Hematopoietic multipotent progenitor cell treated with erythropoietin and hydrocortisone succinate and interleukin-3 and kit ligand, for 17 days (in vitro differentiated cells): ENCODE measurements around the gene FBXL7.

Experiments used
- DNase-seq: peaks from one replicate; pipeline ENCODE4 v3.0.0-alpha.2; 2015; ENCODE audit warnings: low spot score

FBXL7 gene

GRCh38 chr5:15502208-15502607, 2.2 kb downstream of the FBXL7 start:
- DNase-seq = no peak

GRCh38 chr5:15506146-15506545, 6.2 kb downstream of the FBXL7 start:
- DNase-seq = no peak

- no peak for DNase-seq
Observed at GRCh38 chr5:15506897-15507296, 6.9 kb downstream of the FBXL7 start.

GRCh38 chr5:15510092-15510491, 10.1 kb downstream of the FBXL7 start:
- DNase-seq = no peak

- no peak for DNase-seq
Observed at GRCh38 chr5:15510831-15511230, 10.9 kb downstream of the FBXL7 start.

GRCh38 chr5:15513431-15513830, 13.5 kb downstream of the FBXL7 start:
- DNase-seq = no peak

- no peak for DNase-seq
Observed at GRCh38 chr5:15513911-15514310, 13.9 kb downstream of the FBXL7 start.

GRCh38 chr5:15515229-15515628, 15.2 kb downstream of the FBXL7 start:
- no peak for DNase-seq

GRCh38 chr5:15516486-15516885, 16.5 kb downstream of the FBXL7 start:
- no peak for DNase-seq

- no peak for DNase-seq
Observed at GRCh38 chr5:15518786-15519185, 18.8 kb downstream of the FBXL7 start.

- no peak for DNase-seq
Observed at GRCh38 chr5:15520856-15521255, 20.9 kb downstream of the FBXL7 start.

- no peak for DNase-seq
Observed at GRCh38 chr5:15521381-15522186, 21.6 kb downstream of the FBXL7 start.

GRCh38 chr5:15522187-15522520, 22.2 kb downstream of the FBXL7 start:
- DNase-seq = no peak

GRCh38 chr5:15524712-15525111, 24.7 kb downstream of the FBXL7 start:
- no peak for DNase-seq

GRCh38 chr5:15525703-15526275, 25.8 kb downstream of the FBXL7 start:
- no peak for DNase-seq

- DNase-seq = no peak
Observed at GRCh38 chr5:15526413-15526812, 26.4 kb downstream of the FBXL7 start.

- DNase-seq = no peak
Observed at GRCh38 chr5:15528476-15528875, 28.5 kb downstream of the FBXL7 start.

- DNase-seq = no peak
Observed at GRCh38 chr5:15529013-15529412, 29.0 kb downstream of the FBXL7 start.

- DNase-seq = no peak
Observed at GRCh38 chr5:15529821-15530220, 29.8 kb downstream of the FBXL7 start.

- no peak for DNase-seq
Observed at GRCh38 chr5:15533129-15533893, 33.3 kb downstream of the FBXL7 start.

- DNase-seq = no peak
Observed at GRCh38 chr5:15535938-15536337, 36.0 kb downstream of the FBXL7 start.

- DNase-seq = no peak
Observed at GRCh38 chr5:15538516-15538915, 38.5 kb downstream of the FBXL7 start.

- no peak for DNase-seq
Observed at GRCh38 chr5:15539951-15540350, 40.0 kb downstream of the FBXL7 start.
